ENCODE measurements around the gene GRM1.

The GRM1 gene

DNA sequence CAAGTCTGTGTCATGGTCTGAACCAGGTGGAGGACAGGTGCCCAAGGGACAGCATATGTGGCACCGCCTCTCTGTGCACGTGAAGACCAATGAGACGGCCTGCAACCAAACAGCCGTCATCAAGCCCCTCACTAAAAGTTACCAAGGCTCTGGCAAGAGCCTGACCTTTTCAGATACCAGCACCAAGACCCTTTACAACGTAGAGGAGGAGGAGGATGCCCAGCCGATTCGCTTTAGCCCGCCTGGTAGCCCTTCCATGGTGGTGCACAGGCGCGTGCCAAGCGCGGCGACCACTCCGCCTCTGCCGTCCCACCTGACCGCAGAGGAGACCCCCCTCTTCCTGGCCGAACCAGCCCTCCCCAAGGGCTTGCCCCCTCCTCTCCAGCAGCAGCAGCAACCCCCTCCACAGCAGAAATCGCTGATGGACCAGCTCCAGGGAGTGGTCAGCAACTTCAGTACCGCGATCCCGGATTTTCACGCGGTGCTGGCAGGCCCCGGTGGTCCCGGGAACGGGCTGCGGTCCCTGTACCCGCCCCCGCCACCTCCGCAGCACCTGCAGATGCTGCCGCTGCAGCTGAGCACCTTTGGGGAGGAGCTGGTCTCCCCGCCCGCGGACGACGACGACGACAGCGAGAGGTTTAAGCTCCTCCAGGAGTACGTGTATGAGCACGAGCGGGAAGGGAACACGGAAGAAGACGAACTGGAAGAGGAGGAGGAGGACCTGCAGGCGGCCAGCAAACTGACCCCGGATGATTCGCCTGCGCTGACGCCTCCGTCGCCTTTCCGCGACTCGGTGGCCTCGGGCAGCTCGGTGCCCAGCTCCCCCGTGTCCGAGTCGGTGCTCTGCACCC is 405.2 kb downstream of the GRM1 start:
- no peaks in the 10 kb centered on the region for H3F3A ChIP-seq (ENCODE audit: control insufficient read depth, insufficient read depth)
- no peaks in the 10 kb centered on the region for H3K27me3 ChIP-seq (ENCODE audit: control insufficient read depth, low read length)
- no peaks in the 10 kb centered on the region for H3K79me2 ChIP-seq (ENCODE audit: control insufficient read depth, low read length)
- H3K36me3 ChIP-seq (ENCODE audit: control insufficient read depth, low read length): no peaks in the 10 kb centered on the region
- TF ChIP-seq, protein P1, sequence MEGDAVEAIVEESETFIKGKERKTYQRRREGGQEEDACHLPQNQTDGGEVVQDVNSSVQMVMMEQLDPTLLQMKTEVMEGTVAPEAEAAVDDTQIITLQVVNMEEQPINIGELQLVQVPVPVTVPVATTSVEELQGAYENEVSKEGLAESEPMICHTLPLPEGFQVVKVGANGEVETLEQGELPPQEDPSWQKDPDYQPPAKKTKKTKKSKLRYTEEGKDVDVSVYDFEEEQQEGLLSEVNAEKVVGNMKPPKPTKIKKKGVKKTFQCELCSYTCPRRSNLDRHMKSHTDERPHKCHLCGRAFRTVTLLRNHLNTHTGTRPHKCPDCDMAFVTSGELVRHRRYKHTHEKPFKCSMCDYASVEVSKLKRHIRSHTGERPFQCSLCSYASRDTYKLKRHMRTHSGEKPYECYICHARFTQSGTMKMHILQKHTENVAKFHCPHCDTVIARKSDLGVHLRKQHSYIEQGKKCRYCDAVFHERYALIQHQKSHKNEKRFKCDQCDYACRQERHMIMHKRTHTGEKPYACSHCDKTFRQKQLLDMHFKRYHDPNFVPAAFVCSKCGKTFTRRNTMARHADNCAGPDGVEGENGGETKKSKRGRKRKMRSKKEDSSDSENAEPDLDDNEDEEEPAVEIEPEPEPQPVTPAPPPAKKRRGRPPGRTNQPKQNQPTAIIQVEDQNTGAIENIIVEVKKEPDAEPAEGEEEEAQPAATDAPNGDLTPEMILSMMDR (IDR thresholded peaks at IDR 0.05; ENCODE audit: low read depth, low read length, poor library complexity, severe bottlenecking): no peak
- no peak for TF ChIP-seq EZH2phosphoT487 (IDR thresholded peaks at IDR 0.05; ENCODE audit: borderline replicate concordance, low read length)
- H3K9me3 ChIP-seq (ENCODE audit: control insufficient read depth, insufficient read depth, low read length): no peaks in the 10 kb centered on the region
- H3K9me2 ChIP-seq (replicated peaks; ENCODE audit: control insufficient read depth, low read length): no peaks in the 10 kb centered on the region
- H3K4me3 ChIP-seq (ENCODE audit: low read length): no peak overlapping the region
- no peaks in the 10 kb centered on the region for H3K4me1 ChIP-seq (ENCODE audit: control insufficient read depth, low read length)
- H3K27ac ChIP-seq (ENCODE audit: low read depth, low read length): no peak overlapping the region
- no peaks in the 10 kb centered on the region for H4K20me1 ChIP-seq (ENCODE audit: control insufficient read depth, insufficient read depth, low read depth, low read length)
- H3K4me2 ChIP-seq (ENCODE audit: low read length): no peak overlapping the region

DNA sequence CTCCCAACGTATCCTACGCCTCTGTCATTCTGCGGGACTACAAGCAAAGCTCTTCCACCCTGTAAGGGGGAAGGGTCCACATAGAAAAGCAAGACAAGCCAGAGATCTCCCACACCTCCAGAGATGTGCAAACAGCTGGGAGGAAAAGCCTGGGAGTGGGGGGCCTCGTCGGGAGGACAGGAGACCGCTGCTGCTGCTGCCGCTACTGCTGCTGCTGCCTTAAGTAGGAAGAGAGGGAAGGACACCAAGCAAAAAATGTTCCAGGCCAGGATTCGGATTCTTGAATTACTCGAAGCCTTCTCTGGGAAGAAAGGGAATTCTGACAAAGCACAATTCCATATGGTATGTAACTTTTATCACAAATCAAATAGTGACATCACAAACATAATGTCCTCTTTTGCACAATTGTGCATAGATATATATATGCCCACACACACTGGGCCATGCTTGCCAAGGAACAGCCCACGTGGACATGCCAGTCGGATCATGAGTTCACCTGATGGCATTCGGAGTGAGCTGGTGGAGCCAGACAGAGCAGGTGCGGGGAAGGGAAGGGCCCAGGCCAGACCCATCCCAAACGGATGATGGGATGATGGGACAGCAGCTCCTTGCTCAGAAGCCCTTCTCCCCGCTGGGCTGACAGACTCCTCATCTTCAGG is 406.0 kb downstream of the GRM1 start:
- H3K4me3 ChIP-seq (ENCODE audit: low read length): no peak overlapping the region
- no peak overlapping the region for H3K27ac ChIP-seq (ENCODE audit: low read depth, low read length)
- TF ChIP-seq, protein P1 (IDR thresholded peaks at IDR 0.05; ENCODE audit: low read depth, low read length, poor library complexity, severe bottlenecking): no peak
- no peak for TF ChIP-seq EZH2phosphoT487 (IDR thresholded peaks at IDR 0.05; ENCODE audit: borderline replicate concordance, low read length)
- no peaks in the 10 kb centered on the region for H3K27me3 ChIP-seq (ENCODE audit: control insufficient read depth, low read length)
- H4K20me1 ChIP-seq (ENCODE audit: control insufficient read depth, insufficient read depth, low read depth, low read length): no peaks in the 10 kb centered on the region
- no peaks in the 10 kb centered on the region for H3K9me3 ChIP-seq (ENCODE audit: control insufficient read depth, insufficient read depth, low read length)
- no peaks in the 10 kb centered on the region for H3K79me2 ChIP-seq (ENCODE audit: control insufficient read depth, low read length)
- no peaks in the 10 kb centered on the region for H3K4me1 ChIP-seq (ENCODE audit: control insufficient read depth, low read length)
- no peaks in the 10 kb centered on the region for H3F3A ChIP-seq (ENCODE audit: control insufficient read depth, insufficient read depth)
- H3K36me3 ChIP-seq (ENCODE audit: control insufficient read depth, low read length): no peaks in the 10 kb centered on the region
- no peaks in the 10 kb centered on the region for H3K9me2 ChIP-seq (replicated peaks; ENCODE audit: control insufficient read depth, low read length)
- no peak overlapping the region for H3K4me2 ChIP-seq (ENCODE audit: low read length)

DNA sequence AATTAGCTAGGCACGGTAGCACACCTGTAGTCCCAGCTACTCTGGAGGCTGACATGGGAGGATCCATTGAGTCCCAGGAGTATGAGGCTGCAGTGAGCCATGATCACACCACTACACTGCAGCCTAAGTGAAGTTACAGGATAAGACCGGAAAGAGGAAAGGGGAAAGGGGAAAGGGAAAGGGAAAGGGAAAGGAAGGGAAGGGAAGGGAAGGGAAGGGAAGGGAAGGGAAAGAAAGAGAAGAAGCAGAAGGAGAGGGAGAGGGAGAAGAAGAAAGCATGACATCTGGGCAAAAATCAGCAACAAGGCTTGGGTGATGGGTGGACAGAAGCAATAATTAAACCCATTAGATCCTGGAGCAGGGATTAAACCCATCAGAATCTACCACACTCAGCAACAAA is 413.0 kb downstream of the GRM1 start:
- Histone ChIP-seq H3K4me3 (ENCODE audit: low read length) (no peak overlapping the region), H3K4me2 (ENCODE audit: low read length) (no peak overlapping the region), H3K27me3 (ENCODE audit: control insufficient read depth, low read length) (peaks cover 7% of the 10 kb centered on the region; the same call in 1 of the 2 replicates), H3K9me2 (replicated peaks; ENCODE audit: control insufficient read depth, low read length) (no peaks in the 10 kb centered on the region), H3F3A (ENCODE audit: control insufficient read depth, insufficient read depth) (no peaks in the 10 kb centered on the region), H4K20me1 (ENCODE audit: control insufficient read depth, insufficient read depth, low read depth, low read length) (no peaks in the 10 kb centered on the region), H3K9me3 (ENCODE audit: control insufficient read depth, insufficient read depth, low read length) (no peaks in the 10 kb centered on the region), H3K27ac (ENCODE audit: low read depth, low read length) (no peak overlapping the region), H3K36me3 (ENCODE audit: control insufficient read depth, low read length) (no peaks in the 10 kb centered on the region), H3K4me1 (ENCODE audit: control insufficient read depth, low read length) (no peaks in the 10 kb centered on the region), H3K79me2 (ENCODE audit: control insufficient read depth, low read length) (no peaks in the 10 kb centered on the region)
- TF ChIP-seq, protein P1 (IDR thresholded peaks at IDR 0.05; ENCODE audit: low read depth, low read length, poor library complexity, severe bottlenecking): no peak
- TF ChIP-seq EZH2phosphoT487 (IDR thresholded peaks at IDR 0.05; ENCODE audit: borderline replicate concordance, low read length): no peak

Data from DOHH2 (cell line).